HepG2 (cell line): Measurements from ENCODE around the gene BCL7A. TPM values are rescaled to one million over a fixed set of nuclear protein-coding genes. Genes with fewer than 3 reads are reported as not detected.

Experiments
- ATAC-seq: fragments of 200-7000 bp; cut with Tn5 transposase; 3 replicates; pipeline ENCODE4 v1.9.1; 2020; ENCODE audit warnings: mild to moderate bottlenecking, moderate library complexity
- BruUV-seq: library from RNA; stranded (reverse); fragments of 400-500 nt; replicated peaks from 2 replicates; lab custom pipeline; 2021; lab: Mats Ljungman, UMichigan
- CTCF ChIA-PET: fragments of 300-600 bp; formaldehyde crosslinking; extraction: SDS; loops from one replicate; lab custom pipeline; 2021; ENCODE audit warnings: low total read pairs, inconsistent platforms, low intra/inter-chr PET ratio; lab: Yijun Ruan, JAX
- POLR2A ChIA-PET: fragments of 350-600 bp; sonication (Branson Sonifier 250); formaldehyde crosslinking; loops from one replicate; lab custom pipeline; 2020; ENCODE audit warnings: antibody characterized with exemption, inconsistent platforms; lab: Yijun Ruan, JAX
- DNase-seq: peaks from one replicate; pipeline ENCODE4 v3.0.0-alpha.2; 2015; ENCODE audit warnings: low spot score
- FAIRE-seq: peaks from 3 replicates; lab custom pipeline; 2011; peaks lifted over from hg19 to GRCh38; lab: Jason Lieb, UNC
- H2AFZ ChIP-seq: one replicate; pipeline ENCODE4 v1.6.1; 2011; ENCODE audit warnings: low read length, inconsistent platforms
- H3K27ac ChIP-seq: fragments of 300-600 bp; 3 replicates; pipeline ENCODE4 v1.8.0; 2011; ENCODE audit warnings: mixed run types, mild to moderate bottlenecking, mixed read lengths, low read length, inconsistent platforms; ENCODE audit not compliant: insufficient read depth; ENCODE audit errors: extremely low read length
- H3K27me3 ChIP-seq, 2 experiments: fragments of 200-600 bp in 1 of 2; 2 replicates in 1 of 2; 3 replicates in 1 of 2; pipeline versions ENCODE4 v1.6.0 to v1.8.0; 2011; ENCODE audit warnings: low read length in 2 of 2, mild to moderate bottlenecking in 2 of 2, moderate library complexity in 2 of 2, inconsistent platforms in 1 of 2; ENCODE audit not compliant: insufficient read depth in 2 of 2, control insufficient read depth in 1 of 2
- H3K36me3 ChIP-seq, 2 experiments: fragments of 200-600 bp in 1 of 2; replicated peaks in 1 of 2; 2 replicates in 1 of 2; 3 replicates in 1 of 2; pipeline versions ENCODE4 v1.5.1 to v1.8.0; 2011; ENCODE audit warnings: low read length in 2 of 2, inconsistent platforms in 1 of 2; ENCODE audit not compliant: insufficient read depth in 2 of 2, control insufficient read depth in 1 of 2
- H3K4me1 ChIP-seq: 2 replicates; pipeline ENCODE4 v1.5.1; 2012; ENCODE audit warnings: low read length, inconsistent platforms; ENCODE audit not compliant: insufficient read depth
- H3K4me2 ChIP-seq: 2 replicates; pipeline ENCODE4 v1.6.0; 2011; ENCODE audit warnings: low read depth, low read length, inconsistent platforms
- H3K4me3 ChIP-seq, 3 experiments: fragments of 200-600 bp in 1 of 3; sonication (generic), shearing (Covaris generic) in 1 of 3; replicated peaks in 1 of 3; 2 replicates each; pipeline ENCODE4 v1.5.1; 2011 to 2016; ENCODE audit warnings: low read length in 3 of 3, inconsistent platforms in 2 of 3, low read depth in 2 of 3, mild to moderate bottlenecking in 2 of 3, control low read depth in 1 of 3, mixed read lengths in 1 of 3; ENCODE audit not compliant: insufficient read depth in 1 of 3
- H3K79me2 ChIP-seq: one replicate; pipeline ENCODE4 v1.6.1; 2011; ENCODE audit warnings: low read length, inconsistent platforms; ENCODE audit not compliant: insufficient read depth
- H3K9ac ChIP-seq: 2 replicates; pipeline ENCODE4 v1.6.0; 2011; ENCODE audit warnings: mild to moderate bottlenecking, low read depth, low read length, inconsistent platforms; ENCODE audit not compliant: insufficient read depth
- H3K9me3 ChIP-seq: 2 replicates; pipeline ENCODE4 v1.5.1; 2012; ENCODE audit warnings: mild to moderate bottlenecking, low read length
- H4K20me1 ChIP-seq: 2 replicates; pipeline ENCODE4 v1.6.0; 2011; ENCODE audit warnings: inconsistent platforms, mild to moderate bottlenecking, low read length, moderate library complexity; ENCODE audit not compliant: insufficient read depth
- ETV5 ChIP-seq: IDR thresholded peaks from 2 replicates; pipeline ENCODE4 v1.6.1; 2018; ENCODE audit warnings: missing biosample characterization, missing genetic modification reagents, inconsistent platforms, borderline replicate concordance
- HIVEP1 ChIP-seq: sonication (generic); formaldehyde crosslinking; IDR thresholded peaks from 2 replicates; pipeline ENCODE4 v1.4.0; 2020; ENCODE audit warnings: mild to moderate bottlenecking, missing genetic modification reagents
- ZBTB8A ChIP-seq: sonication (generic); formaldehyde crosslinking; IDR thresholded peaks from 2 replicates; pipeline ENCODE4 v1.4.0; 2020; ENCODE audit warnings: mild to moderate bottlenecking, low read depth, missing genetic modification reagents, borderline replicate concordance
- ZNF276 ChIP-seq: sonication (generic); formaldehyde crosslinking; IDR thresholded peaks from 2 replicates; pipeline ENCODE4 v1.4.0; 2020; ENCODE audit warnings: mild to moderate bottlenecking, low read depth, missing genetic modification reagents
- ZNF562 ChIP-seq: sonication (generic); formaldehyde crosslinking; IDR thresholded peaks from 2 replicates; pipeline ENCODE4 v1.8.0; 2022; ENCODE audit warnings: missing genetic modification reagents, borderline replicate concordance
- ZNF564 ChIP-seq: sonication (generic); formaldehyde crosslinking; IDR thresholded peaks from 2 replicates; pipeline ENCODE4 v1.8.1; 2023; ENCODE audit warnings: mild to moderate bottlenecking, missing genetic modification reagents
- ZSCAN25 ChIP-seq: sonication (generic); formaldehyde crosslinking; IDR thresholded peaks from 2 replicates; pipeline ENCODE4 v1.8.0; 2022; ENCODE audit warnings: mild to moderate bottlenecking, missing genetic modification reagents
- WGBS: methylation state at CpG from one replicate; pipeline ENCODE4 v1.1.6; 2017; ENCODE audit warnings: low lambda C conversion rate; 5-methylcytosine and 5-hydroxymethylcytosine counted together
- in situ Hi-C: cut with HindIII; loops from 2 replicates; pipeline ENCODE4 v1.10.0; 2017; ENCODE audit warnings: low pct_unique_long_range_greater_than_20kb; ENCODE audit not compliant: extremely low pct_ligation_motif_present
- intact Hi-C: fragments of 100-400 bp; cut with micrococcal nuclease; formaldehyde crosslinking; loops from one replicate; pipeline ENCODE4 v1.10.0; 2022; ENCODE audit not compliant: unreplicated experiment
- polyA plus RNA-seq, 8 experiments: library from polyadenylated mRNA; depleted of rRNA in 3 of 8; stranded (reverse) in 7 of 8; unstranded in 1 of 8; fragments of >200 nt; fragmentation: Illumina TruSeq in 4 of 8; extraction: Trizol in 4 of 8; gene quantifications; 2 replicates each; pipeline versions ENCODE4 v1.2.1 to v1.2.3, GENCODE V29; 2011 to 2016; ENCODE audit warnings: low read depth in 4 of 8, missing spikeins in 1 of 8, mixed read lengths in 1 of 8; ENCODE audit not compliant: insufficient read depth in 1 of 8
- total RNA-seq, 5 experiments: library from RNA; depleted of rRNA; stranded (reverse); fragments of >200 nt; fragmentation: Illumina TruSeq; extraction: Trizol; gene quantifications; 2 replicates each; pipeline ENCODE4 v1.2.3, GENCODE V29; 2016; ENCODE audit warnings: low read depth in 1 of 5

Gene BCL7A
- total and polyA plus RNA-seq, 2 of the 13 experiments (the other 11 are each of a cell fraction or from before 2014, with no cell fraction given), result 4.1 to 6.2 TPM

DNA sequence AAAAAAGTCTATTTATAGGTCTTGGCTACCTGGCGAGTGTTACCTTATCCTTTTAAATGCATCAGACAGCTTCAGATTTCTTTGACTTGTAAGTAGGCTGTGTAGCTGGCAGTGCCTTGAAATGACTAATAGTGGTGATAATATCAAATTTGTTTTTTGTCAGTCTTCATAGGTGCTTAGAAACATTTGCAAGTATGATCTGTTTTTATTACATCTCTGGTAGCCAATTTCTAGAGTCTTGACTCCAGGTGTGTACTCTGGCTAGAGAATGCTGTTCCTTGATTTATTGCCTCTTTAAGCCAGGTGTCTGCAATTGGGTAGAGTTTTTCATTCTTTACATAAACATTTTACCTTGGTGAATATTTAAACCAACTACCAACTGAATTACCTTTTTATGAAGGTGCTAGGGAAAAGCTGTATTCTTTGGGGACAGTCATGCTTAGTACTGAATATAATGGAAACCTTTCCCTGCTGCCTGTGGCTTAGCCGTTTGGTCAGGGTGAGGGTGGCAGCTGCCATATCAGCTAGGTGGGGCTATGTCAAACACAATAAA is 89.5 kb downstream of the BCL7A start:
- TF ChIP-seq ZBTB8A (CRISPR knock-in tag) (no peak), ZNF276 (CRISPR knock-in tag) (no peak), ETV5 (CRISPR knock-in tag) (no peak), ZNF562 (CRISPR knock-in tag) (no peak), HIVEP1 (CRISPR knock-in tag) (no peak), ZSCAN25 (no peak), ZNF564 (no peak)
- TF ChIP-seq, all 625 proteins: peak for 0
- Histone ChIP-seq H3K9me3 (no peaks in the 10 kb centered on the region), H3K36me3 (no peaks in the 10 kb centered on the region; a peak in 1 of 5 replicates), H3K27ac (no peak overlapping the region), H4K20me1 (0 out of 2 replicates have a peak, but pooled peaks cover 3% of the 10 kb centered on the region), H3K9ac (no peak overlapping the region), H3K4me3 (no peak overlapping the region), H3K4me1 (peaks cover 33% of the 10 kb centered on the region), H3K4me2 (no peak overlapping the region), H2AFZ (no peak overlapping the region), H3K79me2 (peaks cover 10% of the 10 kb centered on the region), H3K27me3 (no peaks in the 10 kb centered on the region)
- ChIA-PET CTCF (no interaction called here), POLR2A (no interaction called here)
- ATAC-seq, result no peak
- intact Hi-C loops (no loop called here), in situ Hi-C loops (no loop called here)
- no peak for DNase-seq
- no peak for FAIRE-seq
- WGBS, result 81% methylated on average over 2 of the region's 2 CpGs
- no TSS peak for BruUV-seq

Other genes starting within 250 kb of the BCL7A start
- gene RHOF, start 228.2 kb upstream of the BCL7A start, total RNA-seq (2016; rRNA removed; fragmentation: Illumina TruSeq; extraction: Trizol), result 11.0 and 14.6 TPM in 2 replicates
- 31.3 and 32.2 TPM in 2 replicates for gene RHOF, start 228.2 kb upstream of the BCL7A start, polyA plus RNA-seq (2011; rRNA removed)
- gene SETD1B, start 217.9 kb upstream of the BCL7A start, total RNA-seq (2016; rRNA removed; fragmentation: Illumina TruSeq; extraction: Trizol), result 1.4 and 1.8 TPM in 2 replicates
- gene SETD1B, start 217.9 kb upstream of the BCL7A start, polyA plus RNA-seq (2011; rRNA removed), result 1.1 and 1.3 TPM in 2 replicates
- gene HPD, start 163.0 kb upstream of the BCL7A start, total RNA-seq (2016; rRNA removed; fragmentation: Illumina TruSeq; extraction: Trizol), result 120 and 138 TPM in 2 replicates
- 195 and 197 TPM in 2 replicates for gene HPD, start 163.0 kb upstream of the BCL7A start, polyA plus RNA-seq (2011; rRNA removed)
- gene PSMD9, start 133.1 kb upstream of the BCL7A start, total RNA-seq (2016; rRNA removed; fragmentation: Illumina TruSeq; extraction: Trizol), result 61.1 and 73.9 TPM in 2 replicates
- gene PSMD9, start 133.1 kb upstream of the BCL7A start, polyA plus RNA-seq (2011; rRNA removed), result 41.4 and 53.5 TPM in 2 replicates
- 0.07 and 0.42 TPM in 2 replicates for gene CFAP251, start 103.3 kb upstream of the BCL7A start, total RNA-seq (2016; rRNA removed; fragmentation: Illumina TruSeq; extraction: Trizol)
- 0.30 and 0.47 TPM in 2 replicates for gene CFAP251, start 103.3 kb upstream of the BCL7A start, polyA plus RNA-seq (2011; rRNA removed)
- 4.4 and 5.3 TPM in 2 replicates for gene MLXIP, start 56.9 kb downstream of the BCL7A start, total RNA-seq (2016; rRNA removed; fragmentation: Illumina TruSeq; extraction: Trizol)
- gene MLXIP, start 56.9 kb downstream of the BCL7A start, polyA plus RNA-seq (2011; rRNA removed), result 6.3 and 6.7 TPM in 2 replicates
- gene IL31, start 152.3 kb downstream of the BCL7A start, total RNA-seq (2016; rRNA removed; fragmentation: Illumina TruSeq; extraction: Trizol), result not detected in 2 replicates
- gene IL31, start 152.3 kb downstream of the BCL7A start, polyA plus RNA-seq (2011; rRNA removed), result not detected in 2 replicates
- not detected in 2 replicates for gene LRRC43, start 161.2 kb downstream of the BCL7A start, total RNA-seq (2016; rRNA removed; fragmentation: Illumina TruSeq; extraction: Trizol)
- not detected in 2 replicates for gene LRRC43, start 161.2 kb downstream of the BCL7A start, polyA plus RNA-seq (2011; rRNA removed)
- gene B3GNT4, start 181.8 kb downstream of the BCL7A start, total RNA-seq (2016; rRNA removed; fragmentation: Illumina TruSeq; extraction: Trizol), result 0.04 TPM in 1 of 2 replicates, not detected in the other
- gene B3GNT4, start 181.8 kb downstream of the BCL7A start, polyA plus RNA-seq (2011; rRNA removed), result 0.21 and 0.57 TPM in 2 replicates
- 70.9 and 82.4 TPM in 2 replicates for gene DIABLO, start 204.2 kb downstream of the BCL7A start, total RNA-seq (2016; rRNA removed; fragmentation: Illumina TruSeq; extraction: Trizol)
- gene DIABLO, start 204.2 kb downstream of the BCL7A start, polyA plus RNA-seq (2011; rRNA removed), result 19.4 and 20.7 TPM in 2 replicates
- gene VPS33A, start 244.6 kb downstream of the BCL7A start, total RNA-seq (2016; rRNA removed; fragmentation: Illumina TruSeq; extraction: Trizol), result 43.6 and 58.0 TPM in 2 replicates
- 11.0 and 11.2 TPM in 2 replicates for gene VPS33A, start 244.6 kb downstream of the BCL7A start, polyA plus RNA-seq (2011; rRNA removed)